ENCODE measurements around the gene DLD.

GRCh38 chr7:107877731-107878382 is 13.1 kb upstream of the DLD start:
- TF ChIP-seq MYC (IDR thresholded peaks at IDR 0.05; ENCODE audit: borderline replicate concordance, low read length) = no peak
- no peak for TF ChIP-seq CTCF (IDR thresholded peaks at IDR 0.05)
- no peak for TF ChIP-seq ESRRA (IDR thresholded peaks at IDR 0.05; ENCODE audit: borderline replicate concordance, low read length)
- no peak for TF ChIP-seq EP300 (IDR thresholded peaks at IDR 0.05)
- TF ChIP-seq RAD21 (conservative IDR thresholded peaks at IDR 0.05 in 1 of 2, IDR thresholded peaks at IDR 0.05 in 1 of 2) = no peak
- peak; percentile 82 for TF ChIP-seq MAFK (IDR thresholded peaks at IDR 0.05; ENCODE audit: partially characterized antibody)
- TF ChIP-seq JUNB (IDR thresholded peaks at IDR 0.05) = no peak
- no peak for TF ChIP-seq RNF2 (IDR thresholded peaks at IDR 0.05; ENCODE audit: borderline replicate concordance, low read depth)
- TF ChIP-seq SMC3 (IDR thresholded peaks at IDR 0.05) = no peak
- no peak for TF ChIP-seq NR3C1 (IDR thresholded peaks at IDR 0.05)
- no peak for TF ChIP-seq POLR2A (IDR thresholded peaks at IDR 0.05; ENCODE audit: low read length)
- no peak for TF ChIP-seq ZFP36 (IDR thresholded peaks at IDR 0.05; ENCODE audit: borderline replicate concordance, partially characterized antibody)
- no peak for TF ChIP-seq CHD4 (IDR thresholded peaks at IDR 0.05; ENCODE audit: borderline replicate concordance)
- TF ChIP-seq JUN (IDR thresholded peaks at IDR 0.05) = no peak
